NCI-H82 treated with DMSO at 0.1 percent for 48 hours (cell line): ENCODE data around the gene RIPK3.
"Not testable (repeated sequence)": the region's sequence is repeated elsewhere in the genome, so short reads cannot be mapped to it uniquely, and the experiment has no call there.

Source experiments
- DNase-seq: peaks from one replicate; lab custom pipeline; 2025; ENCODE audit not compliant: unreplicated experiment; lab: John Stamatoyannopoulos, UW

RIPK3 gene

GRCh38 chr14:24369907-24370687 lies 30.3 kb upstream of the RIPK3 start:
- no peak for DNase-seq

GRCh38 chr14:24369463-24369862 lies 29.7 kb upstream of the RIPK3 start:
- DNase-seq: no peak

- peak; percentile 49 for DNase-seq
Measured at GRCh38 chr14:24368562-24369252, 28.9 kb upstream of the RIPK3 start.

GRCh38 chr14:24368212-24368561 lies 28.4 kb upstream of the RIPK3 start:
- DNase-seq: no peak

GRCh38 chr14:24367514-24368211 lies 27.9 kb upstream of the RIPK3 start, which contains the start of gene NFATC4:
NFATC4 (plus strand) TSS chr14:24368184; CDS start chr14:24368341, 157 bp downstream.
- peak; percentile 85 for DNase-seq

GRCh38 chr14:24366721-24367513 lies 27.1 kb upstream of the RIPK3 start:
- DNase-seq: peak; percentile 88

GRCh38 chr14:24366413-24366720 lies 26.6 kb upstream of the RIPK3 start:
- DNase-seq: no peak

GRCh38 chr14:24365600-24366412 lies 26.0 kb upstream of the RIPK3 start:
- DNase-seq: peak; percentile 53

- no peak for DNase-seq
Measured at GRCh38 chr14:24364841-24365240, 25.1 kb upstream of the RIPK3 start.

GRCh38 chr14:24363401-24363800 lies 23.6 kb upstream of the RIPK3 start:
- no peak for DNase-seq

- DNase-seq: no peak
Measured at GRCh38 chr14:24362241-24362960, 22.6 kb upstream of the RIPK3 start.

GRCh38 chr14:24361326-24361725 lies 21.5 kb upstream of the RIPK3 start:
- DNase-seq: no peak

GRCh38 chr14:24360281-24360680 lies 20.5 kb upstream of the RIPK3 start:
- no peak for DNase-seq

- DNase-seq: no peak
Measured at GRCh38 chr14:24356208-24356607, 16.4 kb upstream of the RIPK3 start.

GRCh38 chr14:24355009-24355408 lies 15.2 kb upstream of the RIPK3 start:
- no peak for DNase-seq

- not testable (repeated sequence) for DNase-seq
Measured at GRCh38 chr14:24354482-24354825, 14.7 kb upstream of the RIPK3 start.

- no peak for DNase-seq
Measured at GRCh38 chr14:24353559-24354481, 14.0 kb upstream of the RIPK3 start.

- DNase-seq: no peak
Measured at GRCh38 chr14:24351517-24351916, 11.7 kb upstream of the RIPK3 start.

- no peak for DNase-seq
Measured at GRCh38 chr14:24349742-24350141, 10.0 kb upstream of the RIPK3 start.
